NOMO-1 treated with DMSO at 0.1 percent for 48 hours (cell line): Measurements from ENCODE around the gene PALMD.

Experiments used
- DNase-seq: peaks from one replicate; lab custom pipeline; 2025; ENCODE audit not compliant: unreplicated experiment; lab: John Stamatoyannopoulos, UW

PALMD gene

GRCh38 chr1:99691175-99691574, 45.3 kb downstream of the PALMD start:
- no peak for DNase-seq

- no peak for DNase-seq
These were observed 50.7 kb downstream of the PALMD start for GRCh38 chr1:99696616-99697015.

GRCh38 chr1:99697580-99697979, 51.7 kb downstream of the PALMD start:
- no peak for DNase-seq

- peak; percentile 92 for DNase-seq
These were observed 54.1 kb downstream of the PALMD start for GRCh38 chr1:99700020-99700419.

GRCh38 chr1:99702221-99702620, 56.3 kb downstream of the PALMD start:
- no peak for DNase-seq

- no peak for DNase-seq
These were observed 58.5 kb downstream of the PALMD start for GRCh38 chr1:99704356-99704816.

GRCh38 chr1:99705385-99705784, 59.5 kb downstream of the PALMD start:
- no peak for DNase-seq

- peak; percentile 61 for DNase-seq
These were observed 61.7 kb downstream of the PALMD start for GRCh38 chr1:99707535-99708142.

GRCh38 chr1:99710994-99711393, 65.1 kb downstream of the PALMD start:
- DNase-seq, result no peak

GRCh38 chr1:99713006-99713405, 67.1 kb downstream of the PALMD start:
- DNase-seq, result no peak

GRCh38 chr1:99717005-99717404, 71.1 kb downstream of the PALMD start:
- DNase-seq, result no peak

GRCh38 chr1:99723251-99723650, 77.3 kb downstream of the PALMD start:
- DNase-seq, result no peak

GRCh38 chr1:99725996-99726395, 80.1 kb downstream of the PALMD start:
- peak; percentile 32 for DNase-seq

- DNase-seq, result no peak
These were observed 80.5 kb downstream of the PALMD start for GRCh38 chr1:99726407-99726806.

GRCh38 chr1:99726818-99727217, 80.9 kb downstream of the PALMD start:
- DNase-seq, result no peak

- no peak for DNase-seq
These were observed 81.8 kb downstream of the PALMD start for GRCh38 chr1:99727575-99728185.

- no peak for DNase-seq
These were observed 82.8 kb downstream of the PALMD start for GRCh38 chr1:99728494-99729235.

GRCh38 chr1:99731384-99731783, 85.5 kb downstream of the PALMD start:
- no peak for DNase-seq

- DNase-seq, result no peak
These were observed 89.9 kb downstream of the PALMD start for GRCh38 chr1:99735852-99736251.

GRCh38 chr1:99737016-99737415, 91.1 kb downstream of the PALMD start:
- no peak for DNase-seq

- DNase-seq, result no peak
These were observed 93.0 kb downstream of the PALMD start for GRCh38 chr1:99738858-99739465.

GRCh38 chr1:99740141-99740540, 94.2 kb downstream of the PALMD start:
- DNase-seq, result no peak
